ENCODE results near the gene C1QTNF9. TPM values are rescaled to one million over a fixed set of nuclear protein-coding genes. Genes with fewer than 3 reads are reported as not detected.

The C1QTNF9 gene
- total and polyA plus RNA-seq, 2 donors (not counting 3 experiments of a cell fraction or from before 2014, with no cell fraction given), result not detected

DNA sequence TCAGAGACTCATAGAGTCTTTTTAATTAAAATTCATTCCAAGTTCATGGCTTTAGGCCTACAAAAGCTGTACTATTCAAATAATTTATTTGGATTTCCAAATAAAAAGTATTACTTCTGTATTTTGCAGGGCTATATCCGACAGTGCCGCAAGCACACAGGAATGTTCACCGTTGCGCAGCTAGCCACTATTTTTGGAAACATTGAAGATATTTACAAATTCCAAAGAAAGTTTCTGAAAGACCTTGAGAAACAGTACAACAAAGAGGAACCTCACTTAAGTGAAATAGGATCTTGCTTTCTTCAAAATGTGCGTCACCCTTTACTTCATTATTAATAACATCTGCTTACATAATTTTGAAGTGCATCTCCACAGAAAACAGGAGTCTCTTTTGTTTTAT, 20.5 kb upstream of the C1QTNF9 start:
- CTCF ChIA-PET, result no interaction called here
- DNase-seq (ENCODE audit: low read depth, low spot score), result no peak
- dilution Hi-C loops (cut with MboI; ENCODE audit: extremely low pct_ligation_motif_present, low sequenced_read_pairs), result no loop called here

More for the DNA sequence above, 20.5 kb upstream of the C1QTNF9 start:
- H3K9me3 ChIP-seq (replicated peaks; ENCODE audit: control insufficient read depth, insufficient read depth, low read length), result no peaks in the 10 kb centered on the region
- POLR2A ChIA-PET, result no interaction called here
- no peaks in the 10 kb centered on the region for H3K4me1 ChIP-seq (ENCODE audit: control insufficient read depth, extremely low read depth, insufficient read depth, low read length)
- no peaks in the 10 kb centered on the region for H4K20me1 ChIP-seq (replicated peaks; ENCODE audit: control insufficient read depth, extremely low read depth, insufficient read depth, low read length)
- H3K36me3 ChIP-seq (ENCODE audit: control insufficient read depth in 2 of 2, extremely low read depth in 1 of 2, insufficient read depth in 2 of 2, low read length in 2 of 2), result peaks cover 0 to 3% of the 10 kb centered on the region in 2 experiments
- FAIRE-seq, result no peak
- H3K4me3 ChIP-seq (replicated peaks in 1 of 3; ENCODE audit: insufficient read depth in 1 of 3, low read depth in 1 of 3, low read length in 3 of 3), result no peak overlapping the region
- H2AFZ ChIP-seq (ENCODE audit: low read depth, low read length), result no peak overlapping the region
- intact Hi-C loops (cut with micrococcal nuclease), result no loop called here
- H3K9me1 ChIP-seq (replicated peaks; ENCODE audit: control insufficient read depth, extremely low read depth, insufficient read depth, low read length), result no peaks in the 10 kb centered on the region
- no peak overlapping the region for H3K9ac ChIP-seq (replicated peaks; ENCODE audit: extremely low read depth, insufficient read depth, low read length)
- H3K79me2 ChIP-seq (ENCODE audit: control insufficient read depth, insufficient read depth, low read length), result no peaks in the 10 kb centered on the region
- no peak overlapping the region for H3K4me2 ChIP-seq (ENCODE audit: insufficient read depth, low read length)
- BruUV-seq (replicated peaks), result no TSS peak
- TF ChIP-seq, protein P1, sequence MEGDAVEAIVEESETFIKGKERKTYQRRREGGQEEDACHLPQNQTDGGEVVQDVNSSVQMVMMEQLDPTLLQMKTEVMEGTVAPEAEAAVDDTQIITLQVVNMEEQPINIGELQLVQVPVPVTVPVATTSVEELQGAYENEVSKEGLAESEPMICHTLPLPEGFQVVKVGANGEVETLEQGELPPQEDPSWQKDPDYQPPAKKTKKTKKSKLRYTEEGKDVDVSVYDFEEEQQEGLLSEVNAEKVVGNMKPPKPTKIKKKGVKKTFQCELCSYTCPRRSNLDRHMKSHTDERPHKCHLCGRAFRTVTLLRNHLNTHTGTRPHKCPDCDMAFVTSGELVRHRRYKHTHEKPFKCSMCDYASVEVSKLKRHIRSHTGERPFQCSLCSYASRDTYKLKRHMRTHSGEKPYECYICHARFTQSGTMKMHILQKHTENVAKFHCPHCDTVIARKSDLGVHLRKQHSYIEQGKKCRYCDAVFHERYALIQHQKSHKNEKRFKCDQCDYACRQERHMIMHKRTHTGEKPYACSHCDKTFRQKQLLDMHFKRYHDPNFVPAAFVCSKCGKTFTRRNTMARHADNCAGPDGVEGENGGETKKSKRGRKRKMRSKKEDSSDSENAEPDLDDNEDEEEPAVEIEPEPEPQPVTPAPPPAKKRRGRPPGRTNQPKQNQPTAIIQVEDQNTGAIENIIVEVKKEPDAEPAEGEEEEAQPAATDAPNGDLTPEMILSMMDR (IDR thresholded peaks at IDR 0.05; ENCODE audit: extremely low read depth in 1 of 2, insufficient read depth in 1 of 2, low read depth in 1 of 2, low read length in 2 of 2), result no peak
- TF ChIP-seq, protein P2, sequence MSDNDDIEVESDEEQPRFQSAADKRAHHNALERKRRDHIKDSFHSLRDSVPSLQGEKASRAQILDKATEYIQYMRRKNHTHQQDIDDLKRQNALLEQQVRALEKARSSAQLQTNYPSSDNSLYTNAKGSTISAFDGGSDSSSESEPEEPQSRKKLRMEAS (IDR thresholded peaks at IDR 0.05; ENCODE audit: insufficient read depth, insufficient read length), result no peak
- TF ChIP-seq JUN (IDR thresholded peaks at IDR 0.05; ENCODE audit: borderline replicate concordance, insufficient read depth, insufficient read length, low read depth), result no peak
- TF ChIP-seq FOS (IDR thresholded peaks at IDR 0.05; ENCODE audit: borderline replicate concordance, insufficient read depth, low read length), result no peak
- no peak for TF ChIP-seq EZH2 (IDR thresholded peaks at IDR 0.05; ENCODE audit: borderline replicate concordance, low read depth, low read length, severe bottlenecking)
- no peak for TF ChIP-seq POLR2AphosphoS5 (IDR thresholded peaks at IDR 0.05; ENCODE audit: insufficient read depth, low read depth, low read length)
- no peak for TF ChIP-seq GATA2 (IDR thresholded peaks at IDR 0.05; ENCODE audit: insufficient read depth, insufficient read length, low read depth, low read length)
- no peak for TF ChIP-seq POLR2A (IDR thresholded peaks at IDR 0.05; ENCODE audit: low read depth, low read length)
- no peak for TF ChIP-seq MYC (IDR thresholded peaks at IDR 0.05; ENCODE audit: low read depth, low read length)
- no peaks in the 10 kb centered on the region for H3K27me3 ChIP-seq (ENCODE audit: control insufficient read depth in 2 of 2, insufficient read depth in 2 of 2, low read length in 2 of 2)
- no peak overlapping the region for H3K27ac ChIP-seq (ENCODE audit: insufficient read depth, low read depth, low read length)
